ENCODE measurements around the gene VCX3B. TPM values are rescaled to one million over a fixed set of nuclear protein-coding genes. Genes with fewer than 3 reads are reported as not detected.
"Not testable (repeated sequence)": the region's sequence is repeated elsewhere in the genome, so short reads cannot be mapped to it uniquely, and the experiment has no call there.

Gene VCX3B
- total RNA-seq, 1 experiment from 2014 or later = not detected

- CTCF ChIA-PET = no interaction called here
- H3K9me3 Mint-ChIP-seq (ENCODE audit: low read depth, unreplicated experiment) = peaks cover 13% of the 10 kb centered on the region
- DNase-seq = no peak
These were observed 32.2 kb upstream of the VCX3B start for GRCh38 chrX:8432396-8432795.

DNA sequence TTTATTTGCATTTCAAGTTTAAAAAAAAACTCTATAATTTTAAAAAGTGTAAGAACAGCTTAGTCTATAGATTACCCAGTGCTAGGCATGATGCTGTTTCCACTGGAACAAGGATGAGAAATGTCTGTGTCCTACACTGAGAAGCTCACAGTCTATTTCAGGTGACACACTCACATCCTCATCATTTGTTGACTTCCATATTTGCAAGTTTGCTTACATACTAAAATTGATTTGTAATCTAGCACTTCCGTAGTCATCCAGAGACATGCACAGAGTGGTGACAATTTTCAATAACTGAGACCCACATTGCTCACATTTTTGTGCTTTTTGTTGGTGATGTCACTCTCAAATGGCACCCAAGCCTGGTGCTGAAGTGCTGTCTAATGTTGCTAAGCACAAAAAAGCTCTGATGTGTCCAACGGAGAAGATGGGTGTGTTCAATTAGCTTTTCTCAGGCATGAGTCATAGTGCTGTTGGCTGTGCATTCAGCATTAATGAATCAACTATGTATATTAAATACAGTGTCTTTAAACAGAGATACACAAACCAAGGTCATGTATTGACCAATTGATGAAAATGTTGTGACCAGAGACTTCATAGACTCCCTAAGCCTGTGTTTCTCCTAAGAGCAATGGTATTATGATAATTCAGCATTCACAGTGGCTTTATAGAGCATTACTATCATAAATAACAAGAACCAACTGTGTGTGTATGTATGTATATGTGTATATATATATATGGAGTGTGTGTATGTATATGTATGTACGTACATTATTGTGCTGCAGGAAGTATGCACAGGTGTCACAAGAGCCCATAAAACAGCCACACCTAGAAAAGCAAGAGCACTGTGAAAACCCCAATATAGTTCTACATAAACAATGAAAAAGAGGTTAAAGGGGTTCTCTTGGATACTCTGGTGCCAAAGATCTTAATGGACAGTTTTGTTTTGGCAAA lies 31.2 kb upstream of the VCX3B start:
- CTCF ChIA-PET = no interaction called here
- DNase-seq = no peak
- intact Hi-C loops (cut with micrococcal nuclease; ENCODE audit: unreplicated experiment) = no loop called here

More at GRCh38 chrX:8432396-8432795, 32.2 kb upstream of the VCX3B start:
- no peak for TF ChIP-seq CTCF (IDR thresholded peaks at IDR 0.05; ENCODE audit: unreplicated experiment)
- Mint-ChIP-seq H3K27me3 (ENCODE audit: unreplicated experiment) (no peaks in the 10 kb centered on the region), H3K36me3 (ENCODE audit: insufficient read depth, unreplicated experiment) (no peaks in the 10 kb centered on the region), H3K27ac (ENCODE audit: unreplicated experiment) (no peak overlapping the region), H3K4me3 (ENCODE audit: low read depth, unreplicated experiment) (no peak overlapping the region), H3K4me1 (ENCODE audit: low read depth, unreplicated experiment) (no peaks in the 10 kb centered on the region)
- no TSS peak for BruUV-seq (replicated peaks)
- intact Hi-C loops (cut with micrococcal nuclease; ENCODE audit: unreplicated experiment) = no loop called here

GRCh38 chrX:8447368-8447767 lies 17.3 kb upstream of the VCX3B start:
- no peaks in the 10 kb centered on the region for H3K27me3 Mint-ChIP-seq (ENCODE audit: unreplicated experiment)
- H3K4me3 Mint-ChIP-seq (ENCODE audit: low read depth, unreplicated experiment) = no peak overlapping the region
- no peak overlapping the region for H3K27ac Mint-ChIP-seq (ENCODE audit: unreplicated experiment)
- no peak for DNase-seq
- no peak for TF ChIP-seq CTCF (IDR thresholded peaks at IDR 0.05; ENCODE audit: unreplicated experiment)
- CTCF ChIA-PET = no interaction called here
- BruUV-seq (replicated peaks) = no TSS peak
- H3K36me3 Mint-ChIP-seq (ENCODE audit: insufficient read depth, unreplicated experiment) = no peaks in the 10 kb centered on the region
- intact Hi-C loops (cut with micrococcal nuclease; ENCODE audit: unreplicated experiment) = no loop called here
- peaks cover 6% of the 10 kb centered on the region for H3K9me3 Mint-ChIP-seq (ENCODE audit: low read depth, unreplicated experiment)
- H3K4me1 Mint-ChIP-seq (ENCODE audit: low read depth, unreplicated experiment) = no peaks in the 10 kb centered on the region

More for the DNA sequence above, 31.2 kb upstream of the VCX3B start:
- no peak for TF ChIP-seq CTCF (IDR thresholded peaks at IDR 0.05; ENCODE audit: unreplicated experiment)
- H3K4me3 Mint-ChIP-seq (ENCODE audit: low read depth, unreplicated experiment) = no peak overlapping the region
- H3K27ac Mint-ChIP-seq (ENCODE audit: unreplicated experiment) = no peak overlapping the region
- H3K36me3 Mint-ChIP-seq (ENCODE audit: insufficient read depth, unreplicated experiment) = no peaks in the 10 kb centered on the region
- H3K4me1 Mint-ChIP-seq (ENCODE audit: low read depth, unreplicated experiment) = no peaks in the 10 kb centered on the region
- BruUV-seq (replicated peaks) = no TSS peak
- H3K27me3 Mint-ChIP-seq (ENCODE audit: unreplicated experiment) = no peaks in the 10 kb centered on the region
- H3K9me3 Mint-ChIP-seq (ENCODE audit: low read depth, unreplicated experiment) = peaks cover 15% of the 10 kb centered on the region

DNA sequence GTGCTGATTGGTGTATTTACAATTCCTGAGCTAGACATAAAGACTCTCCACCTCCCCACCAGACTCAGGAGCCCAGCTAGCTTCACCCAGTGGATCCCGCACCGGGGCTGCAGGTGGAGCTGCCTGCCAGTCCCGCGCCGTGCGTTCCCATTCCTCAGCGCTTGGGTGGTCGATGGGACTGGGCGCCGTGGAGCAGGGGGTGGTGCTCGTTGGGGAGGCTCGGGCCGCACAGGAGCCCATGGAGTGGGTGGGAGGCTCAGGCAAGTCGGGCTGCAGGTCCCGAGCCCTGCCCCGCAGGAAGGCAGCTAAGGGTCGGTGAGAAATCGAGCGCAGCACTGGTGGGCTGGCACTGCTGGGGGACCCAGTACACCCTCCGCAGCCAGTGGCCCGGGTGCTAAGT lies 12.3 kb upstream of the VCX3B start:
- H3K36me3 Mint-ChIP-seq (ENCODE audit: insufficient read depth, unreplicated experiment); intact Hi-C loops (cut with micrococcal nuclease; ENCODE audit: unreplicated experiment); DNase-seq; BruUV-seq (replicated peaks); H3K27ac Mint-ChIP-seq (ENCODE audit: unreplicated experiment); H3K4me1 Mint-ChIP-seq (ENCODE audit: low read depth, unreplicated experiment); H3K27me3 Mint-ChIP-seq (ENCODE audit: unreplicated experiment); H3K9me3 Mint-ChIP-seq (ENCODE audit: low read depth, unreplicated experiment); H3K4me3 Mint-ChIP-seq (ENCODE audit: low read depth, unreplicated experiment); CTCF ChIA-PET: not testable (repeated sequence)

DNA sequence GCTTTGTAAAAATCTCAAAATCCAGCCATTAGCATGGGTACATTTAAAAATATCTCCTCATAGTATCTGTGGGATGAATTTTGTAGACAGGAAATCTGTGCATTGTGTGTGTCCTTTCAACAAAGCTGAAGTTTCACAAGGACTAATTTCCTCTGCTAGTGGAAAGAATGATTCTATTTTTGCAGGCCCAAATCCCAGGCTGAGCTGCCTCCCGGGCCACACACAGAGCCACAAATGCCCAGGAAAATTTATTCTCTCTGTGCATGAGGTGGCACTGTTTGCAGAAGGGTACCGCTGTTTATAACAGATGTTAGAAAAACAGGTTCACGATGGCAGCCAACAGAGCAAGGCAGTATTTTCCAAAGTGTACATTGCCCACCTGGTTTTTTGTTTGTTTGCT lies 11.0 kb upstream of the VCX3B start:
- BruUV-seq (replicated peaks) = no TSS peak
- intact Hi-C loops (cut with micrococcal nuclease; ENCODE audit: unreplicated experiment) = no loop called here
- H3K36me3 Mint-ChIP-seq (ENCODE audit: insufficient read depth, unreplicated experiment) = no peaks in the 10 kb centered on the region
- H3K9me3 Mint-ChIP-seq (ENCODE audit: low read depth, unreplicated experiment) = peaks cover 6% of the 10 kb centered on the region
- no peak for DNase-seq
- H3K27me3 Mint-ChIP-seq (ENCODE audit: unreplicated experiment) = no peaks in the 10 kb centered on the region
- no peak overlapping the region for H3K27ac Mint-ChIP-seq (ENCODE audit: unreplicated experiment)
- H3K4me3 Mint-ChIP-seq (ENCODE audit: low read depth, unreplicated experiment) = no peak overlapping the region
- no peaks in the 10 kb centered on the region for H3K4me1 Mint-ChIP-seq (ENCODE audit: low read depth, unreplicated experiment)
- CTCF ChIA-PET = no interaction called here
- TF ChIP-seq CTCF (IDR thresholded peaks at IDR 0.05; ENCODE audit: unreplicated experiment) = no peak

Measured in Calu3 (cell line).